HFF-Myc (cell line): ENCODE data around the gene HP.
"Not testable (repeated sequence)": the region's sequence is repeated elsewhere in the genome, so short reads cannot be mapped to it uniquely, and the experiment has no call there.

Experiments
- DNase-seq: peaks from one replicate; pipeline ENCODE4 v3.0.0-alpha.2; 2011; ENCODE audit warnings: low read depth; ENCODE audit errors: extremely low read depth
- H3K4me3 ChIP-seq: replicated peaks from 2 replicates; pipeline ENCODE4 v1.5.1; 2011; ENCODE audit warnings: low read depth, mild to moderate bottlenecking, control low read depth, low read length
- CTCF ChIP-seq: IDR thresholded peaks from 2 replicates; pipeline ENCODE4 v1.5.1; 2012; ENCODE audit warnings: mild to moderate bottlenecking, low read depth, low read length, control low read depth; ENCODE audit errors: missing control alignments

HP gene

GRCh38 chr16:72054254-72054847, at the start of gene HP:
HP (plus strand) TSS chr16:72054505; CDS start chr16:72054653, 148 bp downstream.
- DNase-seq, H3K4me3 ChIP-seq: not testable (repeated sequence)

GRCh38 chr16:72008065-72008423, 46.3 kb upstream of the HP start:
- peak overlapping the region; percentile 99; the same call in 1 of the 2 replicates for H3K4me3 ChIP-seq
- DNase-seq = not testable (repeated sequence)

GRCh38 chr16:72008424-72009216, 45.7 kb upstream of the HP start, which contains the start of gene DHODH:
DHODH (plus strand) TSS chr16:72008744; CDS start chr16:72008765, 21 bp downstream.
- H3K4me3 ChIP-seq = peak within 1 kb of the TSS; percentile 99
- peak; percentile 87 for DNase-seq
- no peak for TF ChIP-seq CTCF

GRCh38 chr16:72009779-72010178, 44.5 kb upstream of the HP start:
- DNase-seq = no peak
- peak overlapping the region; percentile 99 for H3K4me3 ChIP-seq
- no peak for TF ChIP-seq CTCF

GRCh38 chr16:72012607-72013006, 41.7 kb upstream of the HP start:
- peak; percentile 12 for DNase-seq
- TF ChIP-seq CTCF = no peak
- no peak overlapping the region for H3K4me3 ChIP-seq

GRCh38 chr16:72013389-72013788, 40.9 kb upstream of the HP start:
- no peak for DNase-seq
- no peak overlapping the region for H3K4me3 ChIP-seq
- TF ChIP-seq CTCF = no peak

GRCh38 chr16:72013888-72014581, 40.3 kb upstream of the HP start:
- no peak for TF ChIP-seq CTCF
- H3K4me3 ChIP-seq = no peak overlapping the region
- DNase-seq = no peak
